GM12878 (cell line): ENCODE results near the gene CBX8. TPM values are rescaled to one million over a fixed set of nuclear protein-coding genes. Genes with fewer than 3 reads are reported as not detected.

Experiments
- ATAC-seq: fragments of 200-7000 bp; cut with Tn5 transposase; 3 replicates; pipeline ENCODE4 v1.9.1; 2020; ENCODE audit warnings: mild to moderate bottlenecking, moderate library complexity
- BruUV-seq: library from RNA; stranded (reverse); fragments of 400-500 nt; replicated peaks from 2 replicates; lab custom pipeline; 2021; lab: Mats Ljungman, UMichigan
- CTCF ChIA-PET: fragments of 300-600 bp; sonication (Branson Sonifier 250); formaldehyde crosslinking; extraction: SDS; loops from one replicate; lab custom pipeline; 2021; ENCODE audit warnings: inconsistent platforms; lab: Yijun Ruan, JAX
- POLR2A ChIA-PET: fragments of 350-600 bp; formaldehyde crosslinking; extraction: SDS; loops from one replicate; lab custom pipeline; 2021; ENCODE audit warnings: inconsistent platforms; lab: Charles Lee
- RAD21 ChIA-PET: fragments of 300-600 bp; sonication (Branson Sonifier 250); formaldehyde crosslinking; loops from one replicate; lab custom pipeline; 2023; ENCODE audit warnings: antibody characterized with exemption; ENCODE audit not compliant: unreplicated experiment; lab: Charles Lee
- SMC1A ChIA-PET: fragments of 300-600 bp; sonication (Branson Sonifier 250); formaldehyde crosslinking; loops from one replicate; lab custom pipeline; 2023; ENCODE audit not compliant: unreplicated experiment, uncharacterized antibody; lab: Charles Lee
- DNase-seq: peaks from one replicate; pipeline ENCODE4 v3.0.0-alpha.2; 2011; ENCODE audit warnings: low read depth, low spot score
- FAIRE-seq: peaks from 3 replicates; lab custom pipeline; 2011; peaks lifted over from hg19 to GRCh38; lab: Jason Lieb, UNC
- H2AFZ ChIP-seq: 2 replicates; pipeline ENCODE4 v1.6.0; 2011; ENCODE audit warnings: low read depth, low read length, control low read depth; ENCODE audit not compliant: control insufficient read depth
- H3K27ac ChIP-seq: 2 replicates; pipeline ENCODE4 v1.5.1; 2011; ENCODE audit warnings: control low read depth; ENCODE audit not compliant: control insufficient read depth, insufficient read depth
- H3K27me3 ChIP-seq, 2 experiments: replicated peaks in 1 of 2; 2 replicates each; pipeline versions ENCODE4 v1.6.0 to v1.6.1; 2011; ENCODE audit warnings: low read length in 1 of 2; ENCODE audit not compliant: control insufficient read depth in 2 of 2, insufficient read depth in 2 of 2
- H3K36me3 ChIP-seq, 2 experiments: 2 replicates each; pipeline ENCODE4 v1.5.1; 2011; ENCODE audit warnings: low read length in 1 of 2; ENCODE audit not compliant: control insufficient read depth in 2 of 2, insufficient read depth in 2 of 2
- H3K4me1 ChIP-seq: 2 replicates; pipeline ENCODE4 v1.6.1; 2011; ENCODE audit warnings: mild to moderate bottlenecking, low read length, moderate library complexity, mixed read lengths; ENCODE audit not compliant: control insufficient read depth, insufficient read depth
- H3K4me2 ChIP-seq: 2 replicates; pipeline ENCODE4 v1.6.0; 2011; ENCODE audit warnings: control low read depth; ENCODE audit not compliant: control insufficient read depth, insufficient read depth
- H3K4me3 ChIP-seq: fragments of 200-600 bp; sonication (generic); 2 replicates; pipeline ENCODE4 v1.5.1; 2016
- H3K79me2 ChIP-seq: 2 replicates; pipeline ENCODE4 v1.6.0; 2011; ENCODE audit warnings: low read length; ENCODE audit not compliant: control insufficient read depth, insufficient read depth
- H3K9ac ChIP-seq: 2 replicates; pipeline ENCODE4 v1.8.0; 2011; ENCODE audit warnings: low read length, control low read depth, mixed read lengths; ENCODE audit not compliant: control insufficient read depth, insufficient read depth
- H3K9me3 ChIP-seq: replicated peaks from 3 replicates; pipeline ENCODE4 v1.5.1; 2011; ENCODE audit warnings: mild to moderate bottlenecking, low read length; ENCODE audit not compliant: control insufficient read depth, insufficient read depth
- H4K20me1 ChIP-seq: 2 replicates; pipeline ENCODE4 v1.6.0; 2011; ENCODE audit not compliant: control insufficient read depth, insufficient read depth
- ASH2L ChIP-seq: fragments of 300-600, 200-600 bp; sonication (generic); IDR thresholded peaks from 2 replicates; pipeline ENCODE4 v1.6.1; 2017; ENCODE audit warnings: low read depth, mild to moderate bottlenecking, borderline replicate concordance
- PAX5 ChIP-seq: IDR thresholded peaks from 2 replicates; pipeline ENCODE4 v1.6.1; 2011; ENCODE audit warnings: low read depth, low read length, borderline replicate concordance
- PML ChIP-seq: IDR thresholded peaks from 2 replicates; pipeline ENCODE4 v1.6.1; 2012; ENCODE audit warnings: low read length, inconsistent platforms
- POLR2AphosphoS2 ChIP-seq: IDR thresholded peaks from 2 replicates; pipeline ENCODE4 v1.6.1; 2011; ENCODE audit warnings: low read depth, mild to moderate bottlenecking, low read length, improper control_type of control experiment, moderate library complexity
- ZBTB11 ChIP-seq: fragments of 450-650 bp; formaldehyde crosslinking; IDR thresholded peaks from 2 replicates; pipeline ENCODE4 v1.5.0; 2022; ENCODE audit warnings: mild to moderate bottlenecking, missing genetic modification characterization
- WGBS: methylation state at CpG from one replicate; pipeline ENCODE4 v1.1.6; 2016; ENCODE audit warnings: low lambda C conversion rate; ENCODE audit not compliant: insufficient replicate concordance, insufficient coverage; ENCODE audit errors: missing lambda C conversion rate; 5-methylcytosine and 5-hydroxymethylcytosine counted together
- in situ Hi-C: fragments of 300-500 bp; cut with MboI; formaldehyde crosslinking; loops from 9 replicates; pipeline ENCODE4 v1.14.3; 2018; ENCODE audit warnings: mixed read lengths
- intact Hi-C: fragments of 100-400 bp; cut with micrococcal nuclease; formaldehyde crosslinking; loops from one replicate; pipeline ENCODE4 v1.14.2; 2022; ENCODE audit not compliant: unreplicated experiment
- polyA plus RNA-seq, 11 experiments: library from polyadenylated mRNA; depleted of rRNA in 4 of 11; unstranded in 6 of 11; stranded (reverse) in 5 of 11; fragments of >200 nt; fragmentation: Nextera tagmentation in 4 of 11; fragmentation: Illumina TruSeq in 1 of 11; extraction: Ambion mirVana in 4 of 11; extraction: Trizol in 1 of 11; gene quantifications; 1 replicate in 1 of 11; 2 replicates in 10 of 11; pipeline versions ENCODE4 v1.2.1 to v1.2.3, GENCODE V29; 2011 to 2016; ENCODE audit warnings: inconsistent platforms in 2 of 11, missing spikeins in 2 of 11, low read depth in 1 of 11
- total RNA-seq, 4 experiments: library from RNA; depleted of rRNA in 3 of 4; stranded (reverse); fragments of >200 nt in 3 of 4; fragmentation: Illumina TruSeq in 1 of 4; extraction: Trizol in 1 of 4; gene quantifications; 2 replicates each; pipeline versions ENCODE4 v1.2.1 to v1.2.3, GENCODE V29; 2013 to 2021

The CBX8 gene
- total and polyA plus RNA-seq, 10 of the 15 experiments (the other 5 are each of a cell fraction or from before 2014, with no cell fraction given): 0.03 to 6.7 (median 1.9) TPM

- SMC1A ChIA-PET: no interaction called here
- CTCF ChIA-PET: no interaction called here
- H3K9me3 ChIP-seq: peaks cover 5% of the 10 kb centered on the region; the same call in 2 of the 3 replicates
- H2AFZ ChIP-seq: no peak overlapping the region
- no peak overlapping the region for H3K9ac ChIP-seq
- no peak overlapping the region for H3K4me2 ChIP-seq
- H3K27ac ChIP-seq: no peak overlapping the region
- intact Hi-C loops (no loop called here), in situ Hi-C loops (no loop called here)
- H3K79me2 ChIP-seq: no peaks in the 10 kb centered on the region
- H3K4me3 ChIP-seq: no peak overlapping the region
- POLR2A ChIA-PET: interaction anchor here (0.6 kb wide), 1 partner anchor 29 kb away, joined by 3 read pairs; no protein-coding TSS in a partner anchor
- DNase-seq (no peak), ATAC-seq (no peak), FAIRE-seq (no peak)
- no peaks in the 10 kb centered on the region for H3K36me3 ChIP-seq
- peaks cover 3 to 5% of the 10 kb centered on the region in 2 experiments; a peak in 3 of 4 replicates for H3K27me3 ChIP-seq
- no peak for TF ChIP-seq POLR2AphosphoS2
- no peak for TF ChIP-seq PML
- TF ChIP-seq PAX5: no peak
- TF ChIP-seq ASH2L: no peak
- TF ChIP-seq ZBTB11 (CRISPR knock-in tag): no peak
- no TSS peak for BruUV-seq
- no peaks in the 10 kb centered on the region for H4K20me1 ChIP-seq
- WGBS: 41% methylated on average over 28 of the region's 28 CpGs
- RAD21 ChIA-PET: no interaction called here
- H3K4me1 ChIP-seq: no peaks in the 10 kb centered on the region
Measured at GRCh38 chr17:79769570-79770506, 27.0 kb downstream of the CBX8 start.
